LNCaP clone FGC (cell line): ENCODE results near the gene GRAP2.
"Not testable (repeated sequence)": the region's sequence is repeated elsewhere in the genome, so short reads cannot be mapped to it uniquely, and the experiment has no call there.

ENCODE experiments used
- DNase-seq: peaks from one replicate; pipeline ENCODE4 v3.0.0-alpha.2; 2011; ENCODE audit warnings: low read depth
- H3K4me3 ChIP-seq: 2 replicates; pipeline ENCODE4 v1.5.1; 2011; ENCODE audit warnings: mild to moderate bottlenecking, low read depth, low read length, control low read depth
- TF ChIP-seq, protein P1 (sequence below): IDR thresholded peaks from 2 replicates; pipeline ENCODE4 v1.5.1; 2012; ENCODE audit warnings: mild to moderate bottlenecking; ENCODE audit not compliant: control insufficient read depth, insufficient read depth; ENCODE audit errors: extremely low read depth

GRAP2 gene

DNA sequence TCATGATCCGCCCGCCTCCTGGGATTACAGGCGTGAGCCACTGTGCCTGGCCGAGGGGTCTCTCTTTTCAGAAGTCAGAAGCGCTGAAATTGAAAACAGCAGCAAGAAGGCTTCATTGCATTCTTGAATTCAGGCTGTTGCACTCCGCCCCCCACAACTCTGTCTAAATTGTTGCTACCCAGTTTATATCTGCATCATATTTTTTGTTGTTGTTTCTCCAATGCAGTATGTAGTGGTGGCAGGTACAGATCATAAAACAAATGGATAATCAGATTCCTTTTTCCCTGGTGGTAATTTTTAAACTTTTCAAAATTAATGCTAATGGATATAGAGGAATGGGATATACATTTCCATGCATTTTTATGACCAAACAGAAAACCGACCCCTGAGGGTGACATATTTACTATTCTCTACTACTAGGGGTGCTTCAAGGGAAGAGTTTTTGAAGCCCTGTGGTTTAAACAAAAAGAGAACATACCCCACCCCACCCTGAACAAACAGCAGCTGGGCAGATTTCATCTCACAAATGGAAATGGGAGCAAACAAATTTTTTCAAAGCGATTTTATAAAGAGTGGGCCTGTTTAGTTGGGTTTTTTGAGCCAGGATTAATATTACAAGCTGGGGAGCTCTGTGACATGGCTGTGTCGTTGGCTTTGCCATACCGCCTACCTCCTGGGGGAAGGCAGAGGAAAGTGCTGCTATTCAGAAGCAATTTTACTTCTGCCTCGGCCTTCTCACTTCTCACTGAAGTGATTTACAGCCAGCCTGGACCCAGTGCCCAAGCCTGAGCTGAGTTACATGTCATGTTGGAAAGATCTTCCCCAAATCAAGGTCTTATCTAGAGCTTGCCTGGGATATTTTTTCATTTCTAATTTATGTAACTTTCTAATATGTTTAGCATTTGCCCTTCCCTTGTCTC is 43.3 kb downstream of the GRAP2 start:
- TF ChIP-seq, protein P1, sequence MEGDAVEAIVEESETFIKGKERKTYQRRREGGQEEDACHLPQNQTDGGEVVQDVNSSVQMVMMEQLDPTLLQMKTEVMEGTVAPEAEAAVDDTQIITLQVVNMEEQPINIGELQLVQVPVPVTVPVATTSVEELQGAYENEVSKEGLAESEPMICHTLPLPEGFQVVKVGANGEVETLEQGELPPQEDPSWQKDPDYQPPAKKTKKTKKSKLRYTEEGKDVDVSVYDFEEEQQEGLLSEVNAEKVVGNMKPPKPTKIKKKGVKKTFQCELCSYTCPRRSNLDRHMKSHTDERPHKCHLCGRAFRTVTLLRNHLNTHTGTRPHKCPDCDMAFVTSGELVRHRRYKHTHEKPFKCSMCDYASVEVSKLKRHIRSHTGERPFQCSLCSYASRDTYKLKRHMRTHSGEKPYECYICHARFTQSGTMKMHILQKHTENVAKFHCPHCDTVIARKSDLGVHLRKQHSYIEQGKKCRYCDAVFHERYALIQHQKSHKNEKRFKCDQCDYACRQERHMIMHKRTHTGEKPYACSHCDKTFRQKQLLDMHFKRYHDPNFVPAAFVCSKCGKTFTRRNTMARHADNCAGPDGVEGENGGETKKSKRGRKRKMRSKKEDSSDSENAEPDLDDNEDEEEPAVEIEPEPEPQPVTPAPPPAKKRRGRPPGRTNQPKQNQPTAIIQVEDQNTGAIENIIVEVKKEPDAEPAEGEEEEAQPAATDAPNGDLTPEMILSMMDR: no peak
- DNase-seq: no peak

GRCh38 chr22:39946126-39946502 is 45.2 kb downstream of the GRAP2 start:
- DNase-seq: no peak
- H3K4me3 ChIP-seq: no peak overlapping the region
- TF ChIP-seq, protein P1: no peak

More for the DNA sequence above, 43.3 kb downstream of the GRAP2 start:
- H3K4me3 ChIP-seq: no peak overlapping the region

- no peak overlapping the region for H3K4me3 ChIP-seq
Measured at GRCh38 chr22:39946503-39947219, 45.8 kb downstream of the GRAP2 start.

DNA sequence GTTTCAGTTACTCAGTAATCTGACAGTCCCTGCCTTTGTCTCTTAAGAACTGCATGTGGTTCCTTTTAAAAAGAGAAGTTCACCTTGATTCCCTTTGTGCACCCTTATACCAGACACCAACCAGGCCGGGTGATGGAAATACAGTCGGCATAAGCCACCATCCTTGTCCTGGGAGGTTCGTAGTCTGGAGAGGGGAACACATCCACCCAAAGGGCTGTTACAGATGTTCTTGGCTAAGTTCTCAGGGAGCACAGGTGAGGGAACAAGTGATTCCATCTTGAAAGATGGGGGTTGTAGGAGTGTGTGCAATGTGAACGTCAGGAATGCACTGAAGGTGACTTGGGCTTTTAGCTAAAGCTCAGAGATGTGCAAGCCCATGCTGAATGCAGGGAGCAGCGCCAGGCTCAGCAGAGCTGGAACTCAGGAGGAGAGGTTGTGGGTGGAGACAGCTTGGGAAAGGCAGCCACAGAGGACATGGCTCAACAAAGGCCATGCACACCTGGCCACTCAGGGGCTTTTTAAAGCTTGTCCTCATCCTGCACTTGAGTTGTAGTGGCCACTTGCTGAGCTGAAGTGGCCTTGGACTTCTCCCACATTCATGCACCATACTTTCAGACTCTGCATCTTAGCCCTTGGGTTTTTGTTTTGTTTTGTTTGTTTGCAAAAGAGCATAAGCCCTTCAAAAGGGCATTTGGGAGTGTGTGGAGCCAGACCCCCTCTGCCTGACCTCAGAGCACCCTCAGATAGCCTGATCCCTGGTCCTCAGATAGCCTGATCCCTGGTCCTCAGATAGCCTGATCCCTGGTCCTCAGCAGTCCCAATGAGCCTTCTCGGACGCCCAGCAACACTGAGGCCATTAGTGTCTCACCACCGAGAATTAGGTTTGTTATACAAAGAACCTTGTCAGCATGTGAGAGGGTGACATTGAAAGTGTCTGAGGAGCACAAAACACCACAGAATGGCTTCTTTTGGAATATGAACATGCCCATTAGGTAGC is 46.6 kb downstream of the GRAP2 start:
- TF ChIP-seq, protein P1: no peak
- no peak overlapping the region for H3K4me3 ChIP-seq
- no peak for DNase-seq

More at GRCh38 chr22:39946503-39947219, 45.8 kb downstream of the GRAP2 start:
- no peak for DNase-seq
- TF ChIP-seq, protein P1: no peak

GRCh38 chr22:39949964-39950737 is 49.3 kb downstream of the GRAP2 start:
- TF ChIP-seq, protein P1: no peak
- DNase-seq: no peak
- H3K4me3 ChIP-seq: no peak overlapping the region

GRCh38 chr22:39951603-39952293 is 50.9 kb downstream of the GRAP2 start:
- not testable (repeated sequence) for DNase-seq, H3K4me3 ChIP-seq
